ENCODE data around the gene XXYLT1.
"Not testable (repeated sequence)": the region's sequence is repeated elsewhere in the genome, so short reads cannot be mapped to it uniquely, and the experiment has no call there.

DNA sequence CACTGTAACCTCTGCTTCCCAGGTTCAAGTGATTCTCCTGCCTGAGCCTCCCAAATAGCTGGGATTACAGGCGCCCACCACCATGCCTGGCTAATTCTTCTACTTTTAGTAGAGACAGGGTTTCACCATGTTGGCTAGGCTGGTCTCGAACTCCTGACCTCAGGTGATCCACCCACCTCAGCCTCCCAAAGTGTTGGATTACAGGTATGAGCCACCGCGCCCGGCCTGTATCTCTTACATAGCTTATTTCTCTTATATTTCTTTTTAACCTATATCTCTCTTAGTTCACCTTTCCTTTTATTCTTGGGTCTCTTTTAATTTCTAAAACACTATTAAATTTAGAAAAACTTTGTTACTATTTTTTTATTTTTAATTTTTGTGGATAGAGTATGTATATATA, 42.1 kb downstream of the XXYLT1 start:
- TF ChIP-seq POLR2A, POLR2AphosphoS5 (IDR thresholded peaks at IDR 0.05; ENCODE audit: low read depth, low read length): not testable (repeated sequence)
